GM10248 (cell line): Measurements from ENCODE around the gene GTSE1.

Experiments
- CTCF ChIA-PET: fragments of 300-600 bp; sonication (Branson Sonifier 250); formaldehyde crosslinking; extraction: SDS; loops from one replicate; lab custom pipeline; 2021; ENCODE audit warnings: antibody characterized with exemption; lab: Yijun Ruan, JAX
- POLR2A ChIA-PET: fragments of 350-650 bp; sonication (Branson Sonifier 250); formaldehyde crosslinking; extraction: SDS; loops from one replicate; lab custom pipeline; 2020; ENCODE audit warnings: antibody characterized with exemption; lab: Yijun Ruan, JAX
- DNase-seq: peaks from one replicate; pipeline ENCODE4 v3.0.0; 2012; ENCODE audit errors: extremely low spot score
- TF ChIP-seq, protein P1 (sequence below): IDR thresholded peaks from 2 replicates; pipeline ENCODE4 v1.5.1; 2012; ENCODE audit warnings: mild to moderate bottlenecking, low read depth; ENCODE audit errors: extremely low read depth, missing control alignments, control extremely low read depth

Gene GTSE1

DNA sequence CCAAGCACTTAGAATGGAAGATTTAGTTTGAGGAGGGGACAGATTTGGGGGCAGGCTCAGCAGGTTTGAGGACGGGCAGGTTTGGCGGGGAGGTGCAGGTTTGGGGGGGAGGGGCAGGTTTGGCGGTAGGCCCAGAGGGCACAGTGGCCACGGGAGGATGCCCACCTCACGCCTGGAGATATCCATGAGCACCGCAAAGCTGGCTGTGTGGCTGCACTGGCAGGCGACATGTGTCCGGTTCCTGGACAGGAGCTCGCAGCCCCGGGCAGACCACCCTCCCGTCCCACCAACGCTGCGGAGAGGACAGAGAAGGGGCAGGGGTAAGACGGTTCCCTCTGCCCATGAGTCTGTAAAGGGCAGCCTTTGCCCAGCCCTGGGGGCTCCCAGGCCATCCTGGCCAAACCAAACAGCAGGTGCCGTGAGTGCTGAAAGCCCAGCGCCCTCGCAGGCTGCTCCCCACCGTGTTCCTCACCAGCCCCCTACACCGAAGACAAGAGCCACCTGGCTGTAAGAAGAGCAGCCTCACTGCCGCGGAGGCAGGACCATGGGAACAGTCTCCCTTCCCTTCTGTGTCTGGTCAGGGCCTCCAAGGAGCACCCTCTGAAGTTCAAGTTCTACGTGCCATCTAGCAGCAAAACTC is 81.9 kb downstream of the GTSE1 start:
- ChIA-PET CTCF (interaction anchor here (1.5 kb wide), 1 partner anchor 11 kb away, joined by 8 read pairs; no protein-coding TSS in a partner anchor), POLR2A (no interaction called here)
- TF ChIP-seq, protein P1, sequence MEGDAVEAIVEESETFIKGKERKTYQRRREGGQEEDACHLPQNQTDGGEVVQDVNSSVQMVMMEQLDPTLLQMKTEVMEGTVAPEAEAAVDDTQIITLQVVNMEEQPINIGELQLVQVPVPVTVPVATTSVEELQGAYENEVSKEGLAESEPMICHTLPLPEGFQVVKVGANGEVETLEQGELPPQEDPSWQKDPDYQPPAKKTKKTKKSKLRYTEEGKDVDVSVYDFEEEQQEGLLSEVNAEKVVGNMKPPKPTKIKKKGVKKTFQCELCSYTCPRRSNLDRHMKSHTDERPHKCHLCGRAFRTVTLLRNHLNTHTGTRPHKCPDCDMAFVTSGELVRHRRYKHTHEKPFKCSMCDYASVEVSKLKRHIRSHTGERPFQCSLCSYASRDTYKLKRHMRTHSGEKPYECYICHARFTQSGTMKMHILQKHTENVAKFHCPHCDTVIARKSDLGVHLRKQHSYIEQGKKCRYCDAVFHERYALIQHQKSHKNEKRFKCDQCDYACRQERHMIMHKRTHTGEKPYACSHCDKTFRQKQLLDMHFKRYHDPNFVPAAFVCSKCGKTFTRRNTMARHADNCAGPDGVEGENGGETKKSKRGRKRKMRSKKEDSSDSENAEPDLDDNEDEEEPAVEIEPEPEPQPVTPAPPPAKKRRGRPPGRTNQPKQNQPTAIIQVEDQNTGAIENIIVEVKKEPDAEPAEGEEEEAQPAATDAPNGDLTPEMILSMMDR, result no peak
- DNase-seq, result no peak

DNA sequence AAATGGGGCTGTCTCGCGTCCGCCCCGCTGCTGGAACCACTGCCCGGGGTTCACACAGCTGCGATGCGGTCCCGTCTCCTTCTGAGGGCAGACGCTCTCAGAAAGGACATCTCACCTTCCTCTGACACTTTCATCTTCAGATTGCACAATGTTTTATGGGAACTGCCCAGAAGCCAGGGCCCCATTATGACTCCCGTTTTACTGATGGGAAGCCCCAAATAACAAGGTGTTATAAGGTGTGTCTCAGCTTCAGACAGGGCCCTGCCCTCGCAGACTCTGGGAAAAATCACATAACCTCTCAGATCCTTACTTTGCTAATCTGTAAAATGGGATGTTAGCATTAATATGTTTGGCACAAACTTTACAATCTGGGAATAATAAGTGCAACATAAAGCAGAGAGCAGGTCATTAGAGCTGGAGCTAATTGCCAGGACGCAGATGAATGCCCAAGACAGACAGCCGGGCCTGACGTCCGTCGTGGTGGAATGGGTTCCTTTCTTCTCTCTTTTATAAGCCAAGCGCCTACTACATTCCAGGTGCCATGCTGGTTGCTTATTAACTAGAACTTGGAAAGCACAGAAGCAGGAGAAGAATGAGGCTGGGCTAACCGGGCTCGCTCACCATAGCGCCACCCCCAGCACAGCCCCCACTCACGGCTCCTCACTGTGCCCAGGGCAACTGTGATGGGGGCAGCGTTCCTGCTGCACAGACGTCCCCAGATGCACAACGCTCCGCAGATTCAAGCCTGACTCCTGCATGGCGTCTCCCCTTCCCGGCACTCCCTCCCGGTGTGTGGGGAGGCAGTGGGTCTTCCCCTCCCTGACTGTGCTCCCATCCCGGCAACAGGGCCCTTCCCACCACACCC is 82.6 kb downstream of the GTSE1 start:
- ChIA-PET POLR2A (no interaction called here), CTCF (interaction anchor here (1.5 to 2.5 kb wide), 2 partner anchors 11 to 12 kb away, joined by 8 read pairs; no protein-coding TSS in a partner anchor)
- no peak for DNase-seq
- TF ChIP-seq, protein P1, result no peak

DNA sequence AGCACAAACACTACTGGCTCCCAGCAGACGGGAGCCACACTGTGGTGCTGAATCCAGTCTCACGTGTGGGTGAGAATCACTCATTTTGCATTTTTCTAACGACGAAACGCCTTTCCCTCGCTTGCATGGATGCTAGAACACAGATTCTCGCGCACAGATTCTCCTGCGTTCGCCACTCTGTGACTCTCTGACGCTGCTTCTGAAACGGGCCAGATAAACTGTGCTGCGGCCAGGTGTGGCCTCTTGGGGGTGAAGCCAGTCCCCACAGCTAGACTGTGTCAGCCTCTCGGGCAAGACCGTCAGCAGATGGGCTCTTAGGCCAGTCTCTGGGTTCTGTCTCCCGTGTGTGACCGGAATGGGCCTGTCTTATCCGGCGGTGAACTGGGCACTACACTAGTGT is 83.4 kb downstream of the GTSE1 start:
- ChIA-PET POLR2A (no interaction called here), CTCF (interaction anchor here (2.5 kb wide), 1 partner anchor 13 kb away, joined by 8 read pairs; no protein-coding TSS in a partner anchor)

More for the DNA sequence above, 83.4 kb downstream of the GTSE1 start:
- no peak for DNase-seq
- TF ChIP-seq, protein P1, result no peak
